ENCODE data around the gene RAD54L. TPM values are rescaled to one million over a fixed set of nuclear protein-coding genes. Genes with fewer than 3 reads are reported as not detected.

RAD54L gene
- total RNA-seq, 1 donor, result 1.4 TPM

Other genes with a start within 250 kb of the RAD54L start
- gene PIK3R3, start 115.1 kb upstream of the RAD54L start, total RNA-seq, result 4.0 and 5.3 TPM in 2 replicates
- 0.59 and 1.1 TPM in 2 replicates for gene TSPAN1, start 72.7 kb upstream of the RAD54L start, total RNA-seq
- not detected in 2 replicates for gene P3R3URF, start 71.3 kb upstream of the RAD54L start, total RNA-seq
- 43.9 and 45.6 TPM in 2 replicates for gene POMGNT1, start 49.3 kb upstream of the RAD54L start, total RNA-seq
- 4.1 and 4.3 TPM in 2 replicates for gene LURAP1, start 44.4 kb upstream of the RAD54L start, total RNA-seq
- gene LRRC41, start 55.9 kb downstream of the RAD54L start, total RNA-seq, result 103 and 104 TPM in 2 replicates
- 197 and 202 TPM in 2 replicates for gene UQCRH, start 55.9 kb downstream of the RAD54L start, total RNA-seq
- 17.4 and 20.3 TPM in 2 replicates for gene NSUN4, start 93.0 kb downstream of the RAD54L start, total RNA-seq
- gene FAAH, start 146.6 kb downstream of the RAD54L start, total RNA-seq, result 2.4 and 4.0 TPM in 2 replicates
- not detected in 2 replicates for gene DMBX1, start 242.1 kb downstream of the RAD54L start, total RNA-seq